ENCODE data around the gene ANKRD52.

- TF ChIP-seq EZH2phosphoT487 (IDR thresholded peaks at IDR 0.05; ENCODE audit: low read depth), result no peak
- peak; percentile 56 for TF ChIP-seq CTCF (IDR thresholded peaks at IDR 0.05; ENCODE audit: low read depth, low read length)
Measured at GRCh38 chr12:56258068-56258819, at the start of gene ANKRD52.

Measured in OCI-LY3 (cell line).